Small intestine (tissue), 7 donors: ENCODE results near the gene UBE2L5. TPM values are rescaled to one million over a fixed set of nuclear protein-coding genes. Genes with fewer than 3 reads are reported as not detected.
A peak's percentile ranks its signal among the peaks of the same experiment; 100 is the strongest.

Source experiments
- DNase-seq, 2 donors: peaks; one replicate each; pipeline versions ENCODE4 v3.0.0 to v3.0.0-alpha.2; 2013
- FAIRE-seq: peaks from 2 replicates; lab custom pipeline; 2012; peaks lifted over from hg19 to GRCh38; lab: Jason Lieb, UNC
- H3K27ac ChIP-seq, 3 donors: one replicate each; pipeline ENCODE4 v1.5.1; 2013; ENCODE audit warnings: low read length in 2 of 3, mild to moderate bottlenecking in 2 of 3, control low read depth in 1 of 3, inconsistent platforms in 1 of 3, low read depth in 1 of 3, moderate library complexity in 1 of 3
- H3K27me3 ChIP-seq, 3 donors: one replicate each; pipeline ENCODE4 v1.6.1; 2013; ENCODE audit warnings: low read length in 3 of 3, inconsistent platforms in 1 of 3; ENCODE audit not compliant: control insufficient read depth in 3 of 3, insufficient read depth in 3 of 3
- H3K36me3 ChIP-seq, 3 donors: one replicate each; pipeline ENCODE4 v1.6.1; 2013; ENCODE audit warnings: low read length in 3 of 3, inconsistent platforms in 1 of 3, low read depth in 1 of 3, mild to moderate bottlenecking in 1 of 3, moderate library complexity in 1 of 3; ENCODE audit not compliant: control insufficient read depth in 3 of 3, insufficient read depth in 2 of 3
- H3K4me1 ChIP-seq, 3 donors: one replicate each; pipeline ENCODE4 v1.6.1; 2013; ENCODE audit warnings: low read length in 2 of 3, inconsistent platforms in 1 of 3, low read depth in 1 of 3, mild to moderate bottlenecking in 1 of 3, moderate library complexity in 1 of 3; ENCODE audit not compliant: control insufficient read depth in 3 of 3, insufficient read depth in 2 of 3
- H3K4me3 ChIP-seq, 3 donors: one replicate each; pipeline ENCODE4 v1.5.1; 2013; ENCODE audit warnings: low read length in 3 of 3, control low read depth in 1 of 3, inconsistent platforms in 1 of 3, low read depth in 1 of 3, mild to moderate bottlenecking in 1 of 3, moderate library complexity in 1 of 3
- H3K9me3 ChIP-seq, 2 donors: one replicate each; pipeline ENCODE4 v1.6.1; 2013; ENCODE audit warnings: low read depth in 1 of 2, low read length in 1 of 2; ENCODE audit not compliant: control insufficient read depth in 2 of 2, insufficient read depth in 1 of 2
- WGBS, 3 donors: extraction: QIAGEN DNeasy Blood & Tissue Kit; methylation state at CpG; one replicate each; pipeline ENCODE4 v1.1.7; 2013; 5-methylcytosine and 5-hydroxymethylcytosine counted together
- polyA plus RNA-seq, 4 donors: library from polyadenylated mRNA; stranded (reverse) in 3 of 4; unstranded in 1 of 4; fragments of 200-250 nt in 3 of 4; fragments of 120-200 nt in 1 of 4; gene quantifications; one replicate each; pipeline versions ENCODE4 v1.2.1 to v1.2.3, GENCODE V29; 2013
- donor health status: healthy with polysubstance abuse.
- donor health status: control.
- donor health status: control.
- donor health status: Bipolar disorder and iron deficiency.
- donor health status: healthy.

The UBE2L5 gene
- polyA plus RNA-seq, 4 donors = 0.18 TPM; not detected in 3

- DNase-seq = peak; percentile 69 to 89
- no peak for FAIRE-seq
- H3K36me3 ChIP-seq = no peaks in the 10 kb centered on the region
- H3K27me3 ChIP-seq = no peaks in the 10 kb centered on the region
- peak overlapping the region; percentile 53 to 88 (median 69) for H3K27ac ChIP-seq
- H3K4me1 ChIP-seq = peaks cover 0 to 18% (median 4%) of the 10 kb centered on the region in 3 donors
- WGBS, 3 donors = 25 to 57% (median 34%) methylated on average over 7 of the region's 7 CpGs
- no peaks in the 10 kb centered on the region for H3K9me3 ChIP-seq
- no peak overlapping the region for H3K4me3 ChIP-seq
Measured at GRCh38 chr13:30398601-30399072, 23.7 kb upstream of the UBE2L5 start.

- FAIRE-seq (no peak), DNase-seq (peak; percentile 61 to 71)
- Histone ChIP-seq H3K27me3 (no peaks in the 10 kb centered on the region), H3K36me3 (no peaks in the 10 kb centered on the region), H3K4me3 (no peak overlapping the region), H3K4me1 (peaks cover 0 to 19% (median 4%) of the 10 kb centered on the region in 3 donors), H3K9me3 (no peaks in the 10 kb centered on the region), H3K27ac (peak overlapping the region in 1 of 3 donors; percentile 56)
- 88 to 93% (median 92%) methylated on average over 2 of the region's 2 CpGs for WGBS, 3 donors
Measured at GRCh38 chr13:30400376-30400775, 21.9 kb upstream of the UBE2L5 start.

GRCh38 chr13:30401347-30401746, 20.9 kb upstream of the UBE2L5 start:
- FAIRE-seq (no peak), DNase-seq (no peak)
- no peaks in the 10 kb centered on the region for H3K9me3 ChIP-seq
- H3K36me3 ChIP-seq = no peaks in the 10 kb centered on the region
- no peak overlapping the region for H3K4me3 ChIP-seq
- H3K27me3 ChIP-seq = no peaks in the 10 kb centered on the region
- WGBS, 3 donors = 91 to 94% (median 94%) methylated on average over 5 of the region's 5 CpGs
- no peak overlapping the region for H3K27ac ChIP-seq
- peaks cover 0 to 19% (median 4%) of the 10 kb centered on the region in 3 donors for H3K4me1 ChIP-seq

- H3K9me3 ChIP-seq = no peaks in the 10 kb centered on the region
- H3K36me3 ChIP-seq = no peaks in the 10 kb centered on the region
- no peaks in the 10 kb centered on the region for H3K27me3 ChIP-seq
- no peak for DNase-seq
- H3K27ac ChIP-seq = no peak overlapping the region
- 86 to 90% (median 89%) methylated on average over 6 of the region's 6 CpGs for WGBS, 3 donors
- H3K4me3 ChIP-seq = no peak overlapping the region
- H3K4me1 ChIP-seq = peaks cover 0 to 19% (median 4%) of the 10 kb centered on the region in 3 donors
- no peak for FAIRE-seq
Measured at GRCh38 chr13:30403456-30403855, 18.8 kb upstream of the UBE2L5 start.

- Histone ChIP-seq H3K36me3 (no peaks in the 10 kb centered on the region), H3K9me3 (no peaks in the 10 kb centered on the region), H3K27me3 (no peaks in the 10 kb centered on the region), H3K4me1 (peaks cover 0 to 11% (median under 1%) of the 10 kb centered on the region in 3 donors), H3K4me3 (no peak overlapping the region), H3K27ac (no peak overlapping the region)
- WGBS, 3 donors = 86 to 89% (median 88%) methylated on average over 5 of the region's 5 CpGs
- no peak for FAIRE-seq
- DNase-seq = no peak
Measured at GRCh38 chr13:30404207-30404606, 18.1 kb upstream of the UBE2L5 start.

- Histone ChIP-seq H3K4me1 (peaks cover 0 to 9% (median 0%) of the 10 kb centered on the region in 3 donors), H3K27me3 (no peaks in the 10 kb centered on the region), H3K9me3 (no peaks in the 10 kb centered on the region), H3K4me3 (no peak overlapping the region), H3K27ac (no peak overlapping the region), H3K36me3 (no peaks in the 10 kb centered on the region)
- WGBS, 3 donors = 90 to 92% (median 91%) methylated on average over 8 of the region's 8 CpGs
- DNase-seq (no peak), FAIRE-seq (no peak)
Measured at GRCh38 chr13:30406779-30407416, 15.4 kb upstream of the UBE2L5 start.

- H3K4me3 ChIP-seq = peak overlapping the region in 1 of 3 donors; percentile 22
- peak overlapping the region; percentile 2 to 90 (median 62) for H3K27ac ChIP-seq
- WGBS, 3 donors = 15 to 19% (median 18%) methylated on average over 44 to 51 of the region's 51 CpGs
- H3K4me1 ChIP-seq = peaks cover 0 to 9% (median 0%) of the 10 kb centered on the region in 3 donors
- no peaks in the 10 kb centered on the region for H3K36me3 ChIP-seq
- peak; percentile 94 to 96 for DNase-seq
- no peak for FAIRE-seq
- H3K9me3 ChIP-seq = no peaks in the 10 kb centered on the region
- H3K27me3 ChIP-seq = no peaks in the 10 kb centered on the region
Measured at GRCh38 chr13:30408319-30409101, 13.8 kb upstream of the UBE2L5 start.

- FAIRE-seq (no peak), DNase-seq (no peak)
- no peak overlapping the region for H3K4me3 ChIP-seq
- no peaks in the 10 kb centered on the region for H3K27me3 ChIP-seq
- H3K27ac ChIP-seq = no peak overlapping the region
- 81 to 83% (median 83%) methylated on average over 13 of the region's 13 CpGs for WGBS, 3 donors
- peaks cover 0 to 9% (median 0%) of the 10 kb centered on the region in 3 donors for H3K4me1 ChIP-seq
- H3K36me3 ChIP-seq = no peaks in the 10 kb centered on the region
- no peaks in the 10 kb centered on the region for H3K9me3 ChIP-seq
Measured at GRCh38 chr13:30409886-30410704, 12.2 kb upstream of the UBE2L5 start.
